HG02623 (cell line): ENCODE results near the gene TXNDC17.
"Not testable (repeated sequence)": the region's sequence is repeated elsewhere in the genome, so short reads cannot be mapped to it uniquely, and the experiment has no call there.

Experiments
- ATAC-seq: cut with Tn5 transposase; IDR thresholded peaks from one replicate; pipeline ENCODE4 v1.9.1; 2021; ENCODE audit warnings: moderate library complexity; ENCODE audit not compliant: unreplicated experiment

Gene TXNDC17

DNA sequence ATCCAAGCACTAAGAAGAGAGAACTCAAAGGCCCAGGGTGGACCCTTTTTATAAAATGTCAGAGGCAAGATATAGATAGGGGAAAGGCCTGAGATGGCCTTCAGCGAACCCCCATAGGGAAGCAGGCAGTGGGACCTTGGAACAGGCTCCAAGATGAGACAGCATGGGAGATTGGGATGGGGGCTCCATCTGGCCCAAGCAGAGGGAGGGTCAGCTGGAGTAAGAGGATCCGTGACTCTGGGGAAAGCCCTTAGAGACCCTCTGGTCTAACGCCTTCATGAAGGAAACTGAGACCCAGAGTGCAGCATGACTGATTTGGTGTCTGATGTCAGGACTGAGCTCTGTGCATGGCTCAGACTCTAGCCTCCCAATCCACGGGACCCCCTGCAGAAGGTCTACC is 41.5 kb downstream of the TXNDC17 start:
- ATAC-seq = no peak

DNA sequence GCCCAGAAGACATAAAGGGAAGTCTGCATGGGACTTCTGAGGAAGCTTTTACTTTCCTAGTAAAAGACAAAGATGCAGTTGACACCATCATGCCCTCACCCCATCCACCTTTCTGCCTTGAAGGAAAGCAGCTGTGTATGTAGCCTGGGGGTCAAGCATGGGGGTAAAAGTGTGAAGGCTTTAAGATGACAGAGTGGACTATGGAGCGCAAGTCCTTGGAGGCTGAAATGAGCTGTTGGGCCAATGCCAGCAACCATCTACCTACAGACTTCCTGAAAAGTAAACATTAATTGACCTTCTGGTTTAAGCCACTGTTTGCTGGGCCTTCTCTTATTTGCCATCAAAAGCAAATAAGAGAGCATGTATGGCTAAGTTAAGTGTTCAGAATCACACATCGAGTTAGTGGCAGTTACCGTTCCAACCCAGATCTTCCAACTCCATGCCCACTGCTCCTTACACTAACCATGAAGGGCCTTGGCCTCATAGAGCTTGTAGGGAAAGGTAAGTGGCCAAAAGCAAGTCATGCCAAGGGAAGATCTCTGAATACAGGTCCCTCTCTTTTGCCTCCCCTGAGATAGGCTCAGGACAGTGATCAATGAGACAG is 42.3 kb downstream of the TXNDC17 start:
- ATAC-seq = no peak

DNA sequence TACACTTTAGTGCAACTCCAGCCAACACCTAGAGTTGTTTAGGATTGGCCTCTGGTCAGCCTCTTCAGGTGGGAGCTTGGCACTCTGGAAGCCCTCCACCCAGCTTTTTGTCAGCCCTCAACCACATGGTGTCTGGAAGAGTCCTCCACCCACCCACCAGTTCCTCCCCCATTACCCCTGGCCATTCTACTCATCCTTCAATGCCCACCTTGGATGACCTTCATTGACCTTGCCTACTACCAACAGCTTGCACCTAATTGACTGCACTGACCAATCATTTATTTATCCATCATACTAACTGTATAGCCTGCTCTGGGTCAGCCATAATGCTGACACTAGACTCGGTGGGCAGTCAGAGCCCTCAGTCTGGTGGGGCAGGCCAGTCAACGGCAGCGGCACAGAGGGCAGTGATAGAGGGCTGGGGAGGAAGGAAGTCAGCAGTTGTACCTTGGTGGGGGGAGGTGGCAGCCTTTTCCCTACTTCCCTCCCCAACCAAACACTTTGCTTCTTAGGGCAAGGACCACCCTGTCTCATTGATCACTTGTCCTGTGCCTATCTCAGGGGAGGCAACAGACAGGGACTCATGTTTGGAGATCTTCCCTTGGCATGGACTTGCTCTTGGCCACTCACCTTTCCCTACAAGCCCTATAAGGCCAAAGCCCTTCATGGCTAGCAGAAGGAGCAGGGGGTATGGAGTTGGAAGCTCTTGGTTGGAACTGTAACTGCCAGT is 43.0 kb downstream of the TXNDC17 start:
- ATAC-seq = no peak

- ATAC-seq = no peak
These were observed 43.6 kb downstream of the TXNDC17 start for GRCh38 chr17:6684460-6684783.

- ATAC-seq = no peak
These were observed 44.3 kb downstream of the TXNDC17 start for GRCh38 chr17:6684881-6685767.

DNA sequence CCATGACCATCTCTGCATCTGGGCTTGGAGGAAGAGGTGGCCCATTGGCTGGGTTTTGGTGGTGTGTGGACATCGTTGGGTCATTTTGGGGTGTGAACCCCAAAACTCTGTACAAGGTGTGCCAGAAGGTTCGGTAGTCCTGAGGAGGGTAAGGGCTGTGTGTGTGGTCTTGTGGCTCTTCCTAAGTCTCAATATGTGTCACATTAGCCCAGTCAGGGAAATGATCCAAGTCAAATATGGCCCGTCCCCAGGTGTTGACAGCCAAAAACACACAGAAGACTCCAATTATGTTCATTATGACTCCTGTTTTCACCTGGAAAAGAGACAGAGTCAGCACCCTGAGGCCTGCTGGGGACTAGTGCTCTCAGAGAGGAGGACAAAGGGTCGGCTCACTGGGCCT is 45.2 kb downstream of the TXNDC17 start:
- no peak for ATAC-seq

- no peak for ATAC-seq
These were observed 48.1 kb downstream of the TXNDC17 start for GRCh38 chr17:6688944-6689343.

DNA sequence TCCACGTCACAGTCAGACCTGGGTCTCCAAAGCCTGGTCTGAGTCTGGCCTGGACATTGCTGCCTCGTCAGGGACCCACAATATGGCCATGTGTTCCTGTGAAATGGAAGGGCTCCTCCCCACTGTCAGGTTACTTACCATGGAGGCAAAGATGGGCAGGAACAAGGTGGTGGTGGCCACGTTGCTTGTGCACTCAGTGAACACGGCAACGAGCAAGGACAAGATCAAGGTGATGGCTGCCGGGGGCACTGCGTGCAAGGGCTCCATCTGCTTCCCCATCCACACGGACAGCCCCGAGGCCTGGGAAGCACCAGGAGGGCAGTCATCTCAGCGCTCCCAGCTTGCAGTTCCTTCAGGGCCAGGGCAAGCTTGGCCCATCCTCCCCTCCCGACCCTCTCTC is 49.8 kb downstream of the TXNDC17 start:
- ATAC-seq = no peak

- no peak for ATAC-seq
These were observed 50.7 kb downstream of the TXNDC17 start for GRCh38 chr17:6691546-6691945.

- not testable (repeated sequence) for ATAC-seq
These were observed 51.1 kb downstream of the TXNDC17 start for GRCh38 chr17:6691958-6692357.
